Keratinocyte (primary cell): ENCODE results near the gene ABCC4.

ENCODE experiments used
- EZH2 ChIP-seq: IDR thresholded peaks from one replicate; pipeline ENCODE4 v1.6.1; 2012; ENCODE audit warnings: inconsistent platforms, mild to moderate bottlenecking, low read length, moderate library complexity
- TF ChIP-seq, protein P1 (sequence below), 3 experiments: IDR thresholded peaks in 1 of 3; conservative IDR thresholded peaks in 1 of 3; optimal IDR thresholded peaks in 1 of 3; 2 replicates in 2 of 3; 3 replicates in 1 of 3; pipeline versions ENCODE3 to v1.5.1; 2011; ENCODE audit warnings: low read length in 3 of 3, mild to moderate bottlenecking in 3 of 3, moderate library complexity in 2 of 3, control low read depth in 1 of 3, inconsistent platforms in 1 of 3; ENCODE audit not compliant: insufficient read depth in 2 of 3; ENCODE audit errors: extremely low read depth in 1 of 3

DNA sequence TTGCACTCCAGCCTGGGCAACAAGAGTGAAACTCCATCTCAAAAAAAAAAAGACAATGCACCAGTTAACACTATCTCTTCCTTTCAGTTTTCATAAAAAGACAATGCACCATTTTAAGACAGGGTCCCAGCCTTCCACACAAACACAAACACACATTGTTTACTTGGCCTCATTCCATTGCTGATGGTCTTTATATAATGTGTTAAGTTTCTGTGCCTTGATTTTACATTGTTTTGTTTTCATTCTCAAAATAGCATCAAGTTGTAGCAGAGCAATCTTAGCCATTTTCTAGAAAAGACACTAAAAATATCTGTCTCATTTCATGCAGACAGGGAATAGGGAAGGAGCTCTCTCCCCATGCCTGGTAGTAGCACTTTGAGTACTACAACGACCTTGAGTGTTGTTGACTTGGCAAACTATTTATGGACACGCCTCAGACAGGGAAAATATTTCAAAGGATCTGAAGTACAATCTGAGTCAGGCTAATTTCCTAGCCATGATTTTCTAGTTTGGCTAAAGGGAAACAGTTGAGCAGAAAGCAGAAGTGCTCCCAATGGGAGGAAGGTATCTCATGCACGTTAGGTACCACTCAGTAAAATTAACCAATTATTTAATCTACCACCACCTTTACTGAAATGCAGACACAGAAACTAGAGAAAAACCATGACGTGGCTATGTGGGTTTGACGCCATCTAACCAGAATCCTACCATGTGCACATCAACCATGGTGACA is 120.6 kb downstream of the ABCC4 start:
- TF ChIP-seq, protein P1, sequence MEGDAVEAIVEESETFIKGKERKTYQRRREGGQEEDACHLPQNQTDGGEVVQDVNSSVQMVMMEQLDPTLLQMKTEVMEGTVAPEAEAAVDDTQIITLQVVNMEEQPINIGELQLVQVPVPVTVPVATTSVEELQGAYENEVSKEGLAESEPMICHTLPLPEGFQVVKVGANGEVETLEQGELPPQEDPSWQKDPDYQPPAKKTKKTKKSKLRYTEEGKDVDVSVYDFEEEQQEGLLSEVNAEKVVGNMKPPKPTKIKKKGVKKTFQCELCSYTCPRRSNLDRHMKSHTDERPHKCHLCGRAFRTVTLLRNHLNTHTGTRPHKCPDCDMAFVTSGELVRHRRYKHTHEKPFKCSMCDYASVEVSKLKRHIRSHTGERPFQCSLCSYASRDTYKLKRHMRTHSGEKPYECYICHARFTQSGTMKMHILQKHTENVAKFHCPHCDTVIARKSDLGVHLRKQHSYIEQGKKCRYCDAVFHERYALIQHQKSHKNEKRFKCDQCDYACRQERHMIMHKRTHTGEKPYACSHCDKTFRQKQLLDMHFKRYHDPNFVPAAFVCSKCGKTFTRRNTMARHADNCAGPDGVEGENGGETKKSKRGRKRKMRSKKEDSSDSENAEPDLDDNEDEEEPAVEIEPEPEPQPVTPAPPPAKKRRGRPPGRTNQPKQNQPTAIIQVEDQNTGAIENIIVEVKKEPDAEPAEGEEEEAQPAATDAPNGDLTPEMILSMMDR (optimal IDR thresholded peaks at IDR 0.05 in 1 of 3, IDR thresholded peaks at IDR 0.05 in 1 of 3, conservative IDR thresholded peaks at IDR 0.05 in 1 of 3; ENCODE audit: extremely low read depth in 1 of 3, insufficient read depth in 2 of 3, low read length in 3 of 3): no peak
- no peak for TF ChIP-seq EZH2
